Measurements from ENCODE around the gene PLPP3. TPM values are rescaled to one million over a fixed set of nuclear protein-coding genes. Genes with fewer than 3 reads are reported as not detected.

PLPP3 gene
- total RNA-seq, 1 experiment from 2014 or later, result 3.4 TPM

DNA sequence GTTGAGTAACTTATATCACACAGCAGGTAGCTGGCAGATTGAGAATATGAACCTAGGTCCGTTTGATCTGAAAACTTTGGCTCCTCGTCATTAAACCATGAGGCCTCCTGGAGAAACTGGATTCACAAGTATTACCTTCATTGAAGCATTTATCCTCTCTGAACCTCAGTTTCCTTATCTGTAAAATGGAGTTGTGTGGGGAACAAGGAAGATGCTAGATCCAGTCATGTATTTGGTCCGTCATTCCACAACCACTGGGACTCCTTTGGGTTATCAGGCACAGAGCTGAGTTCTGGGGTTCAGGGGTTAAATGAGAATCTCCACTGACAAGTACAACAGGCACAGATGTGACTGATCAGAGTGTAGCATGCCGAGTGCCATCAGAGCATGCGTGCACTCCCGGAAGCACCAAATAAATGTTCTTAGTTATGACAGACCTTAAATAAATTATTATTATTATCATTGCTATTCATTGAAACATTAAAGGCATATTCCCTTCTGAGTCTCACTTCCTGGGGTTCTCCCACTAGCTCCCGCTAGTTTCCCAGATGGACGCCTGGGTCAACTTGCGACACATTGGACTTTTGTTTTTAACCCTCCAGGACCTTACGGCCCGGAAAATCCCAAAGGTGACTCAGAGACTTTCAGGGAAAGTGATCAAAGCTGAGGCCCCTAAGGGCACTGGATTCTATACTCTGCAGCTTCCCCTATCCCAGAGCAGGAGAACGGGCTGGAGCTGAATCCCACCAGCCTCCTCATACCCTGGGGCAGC is 130.6 kb downstream of the PLPP3 start:
- intact Hi-C loops (cut with micrococcal nuclease), result no loop called here
- BruUV-seq (replicated peaks), result no TSS peak
- Histone ChIP-seq H3K4me1 (ENCODE audit: control insufficient read depth in 1 of 2, insufficient read depth in 2 of 2, low read length in 2 of 2) (peaks cover 0 to 8% of the 10 kb centered on the region in 2 experiments; a peak in 1 of 4 replicates), H3K9me2 (ENCODE audit: insufficient read depth) (no peaks in the 10 kb centered on the region), H3K27ac (ENCODE audit: low read depth, low read length) (no peak overlapping the region), H3K9ac (ENCODE audit: low read length) (no peak overlapping the region), H3K79me2 (ENCODE audit: insufficient read depth, low read length) (no peaks in the 10 kb centered on the region), H2AFZ (ENCODE audit: low read depth, low read length, poor library complexity, severe bottlenecking) (no peak overlapping the region), H4K20me1 (ENCODE audit: insufficient read depth) (no peaks in the 10 kb centered on the region), H3K9me3 (ENCODE audit: control insufficient read depth in 1 of 2, insufficient read depth in 1 of 2, low read depth in 1 of 2, low read length in 2 of 2) (no peaks in the 10 kb centered on the region), H3K36me3 (ENCODE audit: control insufficient read depth in 1 of 2, insufficient read depth in 2 of 2, low read length in 2 of 2) (no peaks in the 10 kb centered on the region), H3K4me2 (ENCODE audit: low read length) (no peak overlapping the region), H3K4me3 (replicated peaks in 1 of 2; ENCODE audit: low read depth in 1 of 2, low read length in 2 of 2) (no peak overlapping the region), H3K27me3 (ENCODE audit: insufficient read depth, low read length) (0 out of 2 replicates have a peak, but pooled peaks cover 4% of the 10 kb centered on the region)
- POLR2A ChIA-PET, result no interaction called here
- RAD21 ChIA-PET (ENCODE audit: low non-redundant PET in 1 of 2, low total read pairs in 2 of 2, uncharacterized antibody in 2 of 2, unreplicated experiment in 2 of 2), result no interaction called here
- DNase-seq (ENCODE audit: low read depth, low spot score), result no peak
- CTCF ChIA-PET, result no interaction called here
- no peak for ATAC-seq
- no peak for TF ChIP-seq POLR2A (IDR thresholded peaks at IDR 0.05; ENCODE audit: borderline replicate concordance, extremely low read depth, insufficient read depth, insufficient read length)
- TF ChIP-seq, protein P1, sequence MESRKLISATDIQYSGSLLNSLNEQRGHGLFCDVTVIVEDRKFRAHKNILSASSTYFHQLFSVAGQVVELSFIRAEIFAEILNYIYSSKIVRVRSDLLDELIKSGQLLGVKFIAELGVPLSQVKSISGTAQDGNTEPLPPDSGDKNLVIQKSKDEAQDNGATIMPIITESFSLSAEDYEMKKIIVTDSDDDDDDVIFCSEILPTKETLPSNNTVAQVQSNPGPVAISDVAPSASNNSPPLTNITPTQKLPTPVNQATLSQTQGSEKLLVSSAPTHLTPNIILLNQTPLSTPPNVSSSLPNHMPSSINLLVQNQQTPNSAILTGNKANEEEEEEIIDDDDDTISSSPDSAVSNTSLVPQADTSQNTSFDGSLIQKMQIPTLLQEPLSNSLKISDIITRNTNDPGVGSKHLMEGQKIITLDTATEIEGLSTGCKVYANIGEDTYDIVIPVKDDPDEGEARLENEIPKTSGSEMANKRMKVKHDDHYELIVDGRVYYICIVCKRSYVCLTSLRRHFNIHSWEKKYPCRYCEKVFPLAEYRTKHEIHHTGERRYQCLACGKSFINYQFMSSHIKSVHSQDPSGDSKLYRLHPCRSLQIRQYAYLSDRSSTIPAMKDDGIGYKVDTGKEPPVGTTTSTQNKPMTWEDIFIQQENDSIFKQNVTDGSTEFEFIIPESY (IDR thresholded peaks at IDR 0.05; ENCODE audit: extremely low read depth, insufficient replicate concordance, low read length), result no peak
- TF ChIP-seq CTCF (IDR thresholded peaks at IDR 0.05 in 2 of 3, conservative IDR thresholded peaks at IDR 0.05 in 1 of 3; ENCODE audit: borderline replicate concordance in 1 of 3, insufficient read depth in 1 of 3, low read depth in 2 of 3, low read length in 2 of 3), result no peak
- no peak for TF ChIP-seq EZH2 (IDR thresholded peaks at IDR 0.05)
- TF ChIP-seq MAX (IDR thresholded peaks at IDR 0.05), result no peak
- TF ChIP-seq CBX3 (IDR thresholded peaks at IDR 0.05; ENCODE audit: low read depth), result no peak
- no peak for TF ChIP-seq YY1 (IDR thresholded peaks at IDR 0.05; ENCODE audit: extremely low read depth, insufficient replicate concordance, low read depth, low read length)
- TF ChIP-seq ZNF274 (IDR thresholded peaks at IDR 0.05; ENCODE audit: low read depth, low read length), result no peak
- no peak for TF ChIP-seq SIN3A (IDR thresholded peaks at IDR 0.05; ENCODE audit: low read depth)
- TF ChIP-seq ZFX (IDR thresholded peaks at IDR 0.05), result no peak
- no peak for TF ChIP-seq POLR2AphosphoS5 (IDR thresholded peaks at IDR 0.05; ENCODE audit: low read depth, low read length)
- TF ChIP-seq JUND (IDR thresholded peaks at IDR 0.05), result no peak
- no peak for TF ChIP-seq FOSL1 (IDR thresholded peaks at IDR 0.05; ENCODE audit: low read depth)
- no peak for TF ChIP-seq SP1 (IDR thresholded peaks at IDR 0.05; ENCODE audit: low read depth)
- TF ChIP-seq SRF (IDR thresholded peaks at IDR 0.05; ENCODE audit: low read depth), result no peak
